Stimulated activated CD4-positive, alpha-beta T cell treated with anti-CD3 and anti-CD28 coated beads, Interleukin-1b, Interleukin-23, amount 100 ng/mL, for 48 hours (primary cell): ENCODE data around the gene RELT.

Experiments
- DNase-seq: peaks from one replicate; pipeline ENCODE4 v3.0.0-alpha.2; 2020

RELT gene

DNA sequence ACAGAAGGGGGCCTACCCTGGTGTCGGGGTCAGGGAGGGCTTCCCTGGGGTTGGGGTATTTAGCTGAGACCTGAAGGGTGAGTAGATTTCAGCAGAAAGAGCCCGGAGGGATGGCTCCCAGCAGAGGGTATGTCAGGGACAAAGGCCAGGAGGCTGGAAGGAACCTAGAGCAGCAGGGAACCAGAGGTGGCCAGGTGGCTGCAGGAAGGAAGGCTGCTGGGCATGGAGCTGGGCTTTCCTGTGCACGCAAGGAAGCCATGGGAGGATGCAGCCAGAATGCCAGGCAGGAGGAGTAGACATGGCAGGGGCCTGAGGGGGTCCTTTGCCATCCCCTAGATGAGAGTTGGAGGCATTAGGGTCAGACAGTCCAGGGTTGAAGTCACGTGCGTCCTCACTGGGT is 27.4 kb upstream of the RELT start:
- no peak for DNase-seq

DNA sequence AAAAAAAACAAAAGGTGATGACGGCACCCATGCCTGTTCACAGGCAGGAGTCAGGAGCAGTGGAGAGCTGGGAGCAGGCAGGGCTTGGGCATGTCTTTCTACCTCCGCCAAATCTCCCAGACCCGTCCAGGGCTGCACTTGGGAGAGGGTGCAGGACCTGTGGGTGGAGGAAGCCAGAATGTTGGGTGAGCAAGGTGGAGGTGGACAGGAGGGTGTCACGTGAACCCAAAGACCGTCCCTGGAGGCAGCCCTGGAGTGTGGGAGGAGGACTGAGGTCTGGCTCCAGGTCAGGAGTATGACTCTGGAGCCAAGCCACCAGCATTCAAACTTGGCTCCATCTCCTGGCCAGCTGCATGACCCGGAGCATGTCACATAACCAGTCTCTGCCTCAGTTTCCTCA is 26.6 kb upstream of the RELT start:
- DNase-seq: no peak

DNA sequence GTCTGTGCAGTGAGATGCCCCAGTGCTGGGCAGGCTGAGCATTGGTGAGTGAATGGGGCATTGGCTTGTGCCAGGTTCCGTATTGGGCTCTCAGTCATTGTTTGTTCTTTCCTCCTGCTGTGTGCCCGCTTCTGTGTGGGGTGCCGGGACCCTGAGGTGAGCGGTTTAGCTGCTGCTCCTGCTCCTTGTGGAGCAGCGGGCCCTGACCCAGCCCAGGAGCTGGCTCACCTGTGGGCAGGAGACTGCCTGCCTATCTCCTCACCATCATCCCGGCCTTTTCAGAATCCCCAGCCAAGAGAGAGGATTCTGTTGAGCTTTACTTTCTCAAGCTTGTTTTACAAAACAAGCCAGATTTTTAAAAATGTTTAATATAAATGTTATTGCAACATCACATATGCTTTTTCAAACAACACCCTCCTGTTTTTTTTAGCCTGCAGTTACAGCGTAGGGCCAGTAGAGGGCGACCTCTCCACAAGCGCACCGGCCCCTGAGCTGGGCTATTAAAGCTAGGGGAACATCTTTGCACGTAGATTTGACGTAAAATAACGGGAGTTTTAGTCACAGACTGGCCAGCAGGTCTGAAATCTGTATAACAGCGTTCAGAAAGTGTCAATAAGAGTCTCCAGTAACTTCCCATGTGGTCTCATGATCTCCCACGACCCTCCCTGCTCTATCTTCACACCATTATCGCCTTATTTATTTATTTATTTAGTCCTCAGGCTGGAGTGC is 25.1 kb upstream of the RELT start:
- peak; percentile 57 for DNase-seq

DNA sequence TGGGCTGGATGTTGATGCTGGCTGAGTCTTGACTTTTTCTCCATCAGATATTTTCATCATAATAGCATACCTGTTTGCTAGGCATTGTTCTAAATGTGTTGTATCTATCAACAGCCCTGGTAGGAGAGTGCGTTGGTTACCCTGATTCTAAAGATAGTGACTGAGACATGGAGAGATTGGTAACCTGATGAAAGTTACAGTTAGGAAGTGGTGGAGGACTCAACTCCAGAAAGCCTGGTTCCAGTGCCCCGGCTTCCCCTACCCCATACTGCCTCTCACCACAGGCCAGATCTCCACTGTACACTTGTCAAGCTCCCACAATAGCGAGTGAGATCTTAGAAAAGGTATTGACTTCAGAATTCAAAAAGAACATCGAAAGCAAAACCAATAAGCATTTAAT is 22.8 kb upstream of the RELT start:
- DNase-seq: no peak

DNA sequence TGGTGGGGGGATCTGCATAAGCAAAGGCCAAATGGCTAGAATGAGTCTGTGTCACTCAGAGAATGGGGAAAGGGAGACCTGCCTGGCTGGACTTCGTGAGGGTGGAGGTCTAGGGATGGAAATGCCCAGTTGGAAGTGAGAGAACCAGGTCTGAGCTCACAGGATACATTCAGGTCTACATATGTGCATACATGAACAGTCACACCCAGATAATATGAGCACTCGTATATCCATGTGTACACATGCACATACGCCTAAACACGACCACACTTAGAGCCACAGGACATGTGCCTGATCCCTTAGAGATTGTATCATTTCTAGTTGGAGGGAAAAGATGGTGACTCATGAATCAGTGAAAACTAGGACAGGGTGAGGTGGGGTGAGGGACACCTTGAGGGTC is 21.1 kb upstream of the RELT start:
- DNase-seq: no peak

DNA sequence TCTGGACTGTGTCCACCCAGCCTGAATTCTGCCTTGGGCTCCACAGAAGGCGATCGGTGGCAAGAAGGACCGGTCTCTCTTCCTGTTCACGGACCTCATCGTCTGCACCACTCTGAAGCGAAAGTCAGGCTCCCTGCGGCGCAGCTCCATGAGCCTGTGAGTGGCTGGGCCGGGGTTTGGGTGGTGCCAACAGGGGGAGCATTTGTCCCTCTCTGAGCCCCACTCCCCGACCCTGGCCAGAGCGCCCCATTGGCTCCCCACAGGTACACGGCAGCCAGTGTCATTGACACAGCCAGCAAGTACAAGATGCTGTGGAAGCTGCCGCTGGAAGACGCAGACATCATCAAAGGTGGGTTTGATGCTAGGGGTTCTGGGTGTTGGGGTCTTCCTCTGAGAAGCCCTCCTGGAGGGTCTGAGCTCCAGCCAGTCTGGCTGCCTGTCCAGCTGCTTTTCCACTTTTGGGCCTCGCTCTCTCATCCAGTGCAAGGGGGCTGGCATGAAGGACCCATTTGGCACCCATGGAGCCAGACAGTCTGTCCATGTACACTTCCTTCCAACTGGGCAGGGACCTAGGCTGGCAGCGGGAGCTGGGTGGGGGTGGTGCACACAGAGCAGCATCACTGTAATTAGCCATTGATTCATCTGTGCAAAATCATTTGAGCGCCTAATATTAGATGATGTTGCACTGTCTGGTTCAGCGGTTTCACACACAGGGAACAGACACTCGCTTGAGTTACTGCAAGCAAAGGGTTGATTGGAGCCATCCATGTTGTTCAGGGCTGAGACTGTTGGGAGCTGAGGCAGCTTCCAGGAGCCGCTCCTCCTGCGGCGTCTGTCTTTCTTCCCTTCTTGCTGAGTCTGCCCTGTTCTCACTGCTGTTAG is 19.0 kb upstream of the RELT start:
- no peak for DNase-seq

DNA sequence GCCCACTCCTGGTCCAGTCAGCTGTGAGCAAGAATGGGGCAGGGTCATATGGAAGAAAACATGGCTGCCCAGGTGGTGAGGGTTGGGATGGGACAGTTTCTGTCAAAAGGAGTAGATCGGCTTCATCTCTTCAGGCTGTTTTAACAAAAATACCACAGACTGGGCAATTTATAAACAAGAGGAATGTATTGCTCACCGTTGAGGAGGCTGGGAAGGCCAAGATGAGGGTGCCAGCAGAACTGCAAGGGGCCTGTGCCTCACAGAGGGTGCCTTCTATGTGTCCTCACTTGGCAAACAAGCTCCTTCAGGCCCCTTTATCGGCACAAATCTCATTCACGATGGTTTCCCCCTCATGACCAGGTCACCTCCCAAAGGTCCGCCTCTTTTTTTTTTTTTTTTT is 18.1 kb upstream of the RELT start:
- no peak for DNase-seq

DNA sequence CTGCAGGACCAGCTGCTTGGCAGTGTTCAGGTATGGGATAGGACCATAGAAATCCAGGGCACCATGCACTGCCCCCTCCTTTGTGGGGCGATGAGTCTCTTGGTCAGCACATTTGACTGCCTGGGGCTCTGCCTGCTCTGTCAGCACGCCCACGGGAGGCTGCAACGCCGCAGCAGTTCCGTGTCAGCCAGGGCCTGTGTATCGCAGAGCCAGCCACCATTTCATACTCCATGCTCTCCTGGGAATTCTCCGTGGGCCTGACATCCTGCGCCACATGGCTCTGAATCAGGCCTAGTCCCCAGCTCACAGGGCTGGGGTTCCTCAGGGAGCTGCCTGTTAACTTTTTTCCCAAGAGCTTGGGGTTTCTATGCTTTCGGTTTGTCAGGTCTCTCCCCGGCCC is 16.9 kb upstream of the RELT start:
- DNase-seq: no peak

DNA sequence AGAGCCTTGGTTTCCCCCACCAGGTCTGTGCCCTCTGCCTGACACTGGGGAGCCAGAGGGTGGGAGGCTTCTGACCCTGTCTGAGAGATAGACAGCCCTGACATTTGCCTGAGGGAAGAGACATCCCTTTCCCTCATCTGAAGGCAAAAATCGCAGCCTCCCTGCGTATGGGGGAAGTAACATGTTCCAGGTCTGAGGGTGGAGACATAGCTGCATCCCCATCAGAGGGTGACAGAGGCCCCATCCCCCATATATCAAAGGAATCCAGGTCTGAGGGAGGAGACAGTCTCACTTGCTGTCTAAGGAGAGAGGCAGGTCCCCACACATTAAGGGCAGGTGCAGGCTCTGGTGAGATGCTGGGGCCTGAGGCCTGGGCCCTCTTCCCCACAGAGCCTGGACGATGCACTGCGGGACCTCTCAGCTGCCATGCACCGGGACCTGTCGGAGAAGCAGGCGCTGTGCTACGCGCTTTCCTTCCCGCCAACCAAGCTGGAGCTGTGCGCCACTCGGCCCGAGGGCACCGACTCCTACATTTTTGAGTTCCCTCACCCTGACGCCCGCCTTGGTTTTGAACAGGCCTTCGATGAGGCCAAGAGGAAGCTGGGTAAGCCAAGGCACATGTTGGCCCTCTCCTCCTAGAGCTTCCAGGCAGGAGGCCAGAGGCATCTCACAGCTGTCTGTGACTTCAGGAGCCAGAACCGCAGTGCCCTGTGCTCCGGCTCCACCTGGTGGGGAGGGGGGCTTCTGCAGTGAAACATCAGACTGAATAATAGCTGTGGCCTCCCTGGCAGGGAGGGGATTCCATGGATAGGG is 16.1 kb upstream of the RELT start:
- peak; percentile 22 for DNase-seq

DNA sequence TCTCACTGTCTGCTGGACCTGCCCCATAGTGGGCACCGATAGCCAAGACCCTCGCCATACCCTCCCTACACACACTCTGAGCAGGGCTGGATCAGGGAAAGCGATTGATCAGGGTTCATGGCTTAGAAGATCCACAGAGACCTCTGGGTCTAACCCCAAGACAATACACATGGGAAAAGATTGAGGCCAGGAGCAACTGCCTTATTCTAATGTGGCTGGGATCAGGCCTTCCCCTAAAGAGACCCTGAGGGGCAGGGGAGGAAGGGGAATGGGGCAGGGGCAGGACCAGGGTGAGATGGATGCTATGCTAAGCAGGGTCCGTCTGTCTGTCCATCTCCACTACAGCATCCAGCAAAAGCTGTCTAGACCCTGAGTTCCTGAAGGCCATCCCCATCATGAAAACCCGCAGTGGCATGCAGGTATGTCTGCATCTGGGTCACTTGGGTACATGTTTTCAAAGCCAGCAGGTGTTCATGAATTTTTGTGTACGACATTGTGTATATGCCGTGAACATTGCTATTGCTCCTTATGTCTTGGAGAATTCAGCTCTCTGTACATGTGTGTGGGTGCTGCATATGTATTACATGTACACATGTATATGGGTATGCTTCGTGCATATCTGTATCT is 15.3 kb upstream of the RELT start:
- no peak for DNase-seq

DNA sequence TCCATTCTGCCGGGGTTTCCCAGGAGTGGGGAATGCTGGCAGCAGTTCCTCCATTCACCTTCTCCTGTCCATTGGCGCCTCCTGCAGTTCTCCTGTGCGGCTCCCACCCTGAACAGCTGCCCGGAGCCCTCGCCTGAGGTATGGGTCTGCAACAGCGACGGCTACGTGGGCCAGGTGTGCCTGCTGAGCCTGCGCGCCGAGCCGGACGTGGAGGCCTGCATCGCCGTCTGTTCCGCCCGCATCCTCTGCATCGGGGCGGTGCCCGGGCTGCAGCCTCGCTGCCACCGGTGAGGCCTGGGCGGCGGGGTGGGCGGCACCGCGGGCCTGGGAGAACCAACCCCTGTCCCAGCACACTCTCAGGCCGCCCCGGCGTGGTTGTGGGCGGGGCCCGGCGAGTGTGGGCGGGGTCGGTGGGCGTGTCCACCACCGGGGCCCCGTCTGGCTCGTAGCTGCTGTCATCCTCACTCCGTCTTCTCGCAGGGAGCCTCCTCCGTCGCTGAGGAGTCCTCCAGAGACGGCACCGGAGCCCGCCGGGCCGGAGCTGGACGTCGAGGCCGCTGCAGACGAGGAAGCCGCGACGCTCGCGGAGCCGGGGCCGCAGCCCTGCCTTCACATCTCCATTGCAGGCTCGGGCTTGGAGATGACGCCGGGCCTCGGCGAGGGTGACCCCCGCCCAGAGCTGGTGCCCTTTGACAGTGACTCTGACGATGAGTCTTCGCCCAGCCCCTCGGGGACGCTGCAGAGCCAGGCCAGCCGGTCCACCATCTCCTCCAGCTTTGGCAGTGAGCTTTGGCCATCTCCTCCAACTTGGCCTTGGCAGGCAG is 14.0 kb upstream of the RELT start:
- DNase-seq: no peak

DNA sequence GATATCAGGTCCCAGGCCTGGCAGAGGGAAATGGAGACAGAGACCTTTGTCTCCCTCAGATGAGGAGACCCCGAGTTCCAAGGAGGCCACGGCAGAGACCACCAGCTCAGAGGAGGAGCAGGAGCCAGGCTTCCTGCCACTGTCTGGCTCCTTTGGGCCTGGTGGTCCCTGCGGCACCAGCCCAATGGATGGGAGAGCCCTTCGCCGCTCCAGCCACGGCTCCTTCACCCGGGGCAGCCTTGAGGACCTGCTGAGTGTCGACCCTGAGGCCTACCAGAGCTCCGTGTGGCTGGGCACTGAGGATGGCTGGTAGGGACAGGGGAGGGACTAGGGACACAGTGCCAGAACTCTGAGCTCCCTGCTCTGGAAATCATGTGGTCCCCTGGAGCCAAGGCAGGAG is 13.1 kb upstream of the RELT start:
- DNase-seq: no peak

DNA sequence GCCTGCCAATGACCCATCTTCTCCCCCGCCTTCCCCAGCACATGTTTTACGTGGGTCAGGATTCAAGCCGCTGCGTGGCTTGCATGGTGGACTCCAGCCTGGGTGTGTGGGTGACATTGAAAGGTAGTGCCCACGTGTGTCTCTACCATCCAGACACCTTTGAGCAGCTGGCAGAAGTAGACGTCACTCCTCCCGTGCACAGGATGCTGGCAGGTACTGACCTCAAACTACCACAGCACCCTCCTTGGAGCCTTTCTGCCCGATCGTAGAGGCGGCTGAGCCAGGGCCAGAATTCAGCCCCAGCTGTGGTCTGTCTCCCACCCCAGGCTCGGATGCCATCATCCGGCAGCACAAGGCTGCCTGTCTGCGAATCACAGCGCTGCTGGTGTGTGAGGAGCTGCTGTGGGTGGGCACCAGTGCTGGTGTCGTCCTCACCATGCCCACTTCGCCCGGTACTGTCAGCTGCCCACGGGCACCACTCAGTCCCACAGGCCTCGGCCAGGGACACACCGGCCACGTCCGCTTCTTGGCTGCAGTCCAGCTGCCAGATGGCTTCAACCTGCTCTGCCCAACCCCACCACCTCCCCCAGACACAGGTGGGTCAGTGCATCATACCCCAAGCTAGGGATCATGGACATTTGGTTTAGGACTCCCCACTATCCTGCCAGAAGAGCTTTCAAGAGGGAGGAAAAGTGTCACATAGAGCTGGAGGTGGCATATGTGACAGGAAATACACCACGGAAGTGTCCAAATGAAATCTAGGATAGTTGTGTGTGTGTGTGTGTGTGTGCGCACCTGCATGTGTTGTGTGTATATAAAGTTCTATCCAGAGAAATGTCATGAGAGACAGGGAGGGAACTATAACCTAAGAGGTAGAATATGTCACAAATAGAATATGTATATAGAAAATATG is 10.6 kb upstream of the RELT start:
- no peak for DNase-seq

DNA sequence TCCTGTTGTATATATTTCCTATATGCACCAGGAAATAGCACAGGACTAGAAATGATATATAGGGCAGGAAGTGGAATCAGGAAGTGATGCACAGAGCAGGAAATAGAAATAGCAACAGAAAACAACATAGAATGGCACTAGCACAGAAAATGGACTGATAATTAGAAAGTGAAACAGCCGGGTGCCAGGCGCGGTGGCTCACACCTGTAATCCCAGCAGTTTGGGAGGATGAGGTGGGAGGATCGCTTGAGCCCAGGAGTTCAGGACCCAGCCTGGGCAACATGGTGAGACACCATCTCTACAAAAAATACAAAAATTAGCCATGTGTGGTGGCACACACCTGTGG is 10.0 kb upstream of the RELT start:
- no peak for DNase-seq

DNA sequence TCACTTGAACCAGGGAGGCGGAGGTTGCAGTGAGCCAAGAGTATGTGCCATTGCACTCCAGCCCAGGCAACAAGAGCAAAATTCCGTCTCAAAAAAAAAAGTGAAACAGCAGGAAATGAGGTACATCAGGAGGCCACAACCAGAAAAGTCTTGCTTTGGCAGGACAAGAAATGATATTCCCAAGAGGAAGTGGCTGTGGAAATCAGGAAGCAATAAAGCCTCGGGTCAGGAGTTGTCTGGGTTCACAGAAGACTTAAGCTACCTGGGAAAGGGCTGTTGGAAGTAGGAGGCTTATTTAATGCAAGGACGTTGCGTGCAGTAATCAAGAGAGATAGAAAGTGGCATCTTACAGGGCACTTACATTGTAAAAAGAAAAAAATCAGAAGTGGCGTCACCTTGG is 9.2 kb upstream of the RELT start:
- no peak for DNase-seq

DNA sequence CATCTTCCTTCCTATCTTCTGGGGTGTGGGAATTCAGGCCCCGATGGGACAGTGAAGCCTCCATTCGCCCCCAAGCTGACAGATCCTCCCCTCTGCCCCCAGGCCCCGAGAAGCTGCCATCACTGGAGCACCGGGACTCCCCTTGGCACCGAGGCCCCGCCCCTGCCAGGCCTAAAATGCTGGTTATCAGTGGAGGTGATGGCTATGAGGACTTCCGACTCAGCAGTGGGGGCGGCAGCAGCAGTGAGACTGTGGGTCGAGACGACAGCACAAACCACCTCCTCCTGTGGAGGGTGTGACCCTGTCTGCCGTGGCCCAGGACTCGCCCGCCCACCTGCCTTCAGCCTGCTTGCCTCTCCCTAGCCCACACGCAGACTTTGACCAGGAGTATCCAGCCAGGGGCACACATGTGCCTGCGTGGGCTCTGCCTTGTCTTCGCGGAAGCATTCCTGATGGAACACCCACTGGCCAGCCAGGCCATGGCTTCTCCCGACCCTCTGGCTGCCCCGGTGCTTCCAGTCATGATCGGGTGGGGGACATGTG is 8.6 kb upstream of the RELT start:
- DNase-seq: peak; percentile 22

DNA sequence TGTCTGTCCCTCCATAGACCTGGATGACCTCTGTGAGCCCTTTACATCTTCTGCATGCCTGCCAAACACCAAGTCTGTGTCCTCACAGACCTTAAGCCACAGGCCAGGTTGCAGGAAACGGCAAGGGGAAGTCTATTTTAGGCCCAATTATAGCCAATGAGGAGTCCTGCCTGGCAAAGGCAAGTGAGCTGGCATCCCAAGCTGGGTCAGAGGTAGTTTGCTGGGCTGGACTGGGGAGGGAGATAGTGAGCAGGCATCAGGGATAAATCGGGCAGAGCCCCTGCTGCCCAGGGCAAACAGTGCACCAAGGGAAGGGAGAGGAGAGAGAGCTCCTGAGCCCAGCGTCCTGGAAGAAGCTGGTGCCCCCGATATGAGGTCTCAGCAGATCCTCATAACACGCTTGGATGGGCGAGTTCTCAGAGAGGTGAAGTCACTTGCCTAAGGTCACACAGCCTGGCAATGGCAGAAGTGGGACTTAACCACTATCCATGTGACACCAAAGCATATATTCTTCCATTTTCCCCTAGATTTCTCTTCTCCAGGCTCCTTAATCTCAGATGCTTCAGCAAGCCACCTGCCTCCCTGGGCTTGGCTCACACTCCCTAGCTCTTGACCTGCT is 3.7 kb upstream of the RELT start:
- no peak for DNase-seq

DNA sequence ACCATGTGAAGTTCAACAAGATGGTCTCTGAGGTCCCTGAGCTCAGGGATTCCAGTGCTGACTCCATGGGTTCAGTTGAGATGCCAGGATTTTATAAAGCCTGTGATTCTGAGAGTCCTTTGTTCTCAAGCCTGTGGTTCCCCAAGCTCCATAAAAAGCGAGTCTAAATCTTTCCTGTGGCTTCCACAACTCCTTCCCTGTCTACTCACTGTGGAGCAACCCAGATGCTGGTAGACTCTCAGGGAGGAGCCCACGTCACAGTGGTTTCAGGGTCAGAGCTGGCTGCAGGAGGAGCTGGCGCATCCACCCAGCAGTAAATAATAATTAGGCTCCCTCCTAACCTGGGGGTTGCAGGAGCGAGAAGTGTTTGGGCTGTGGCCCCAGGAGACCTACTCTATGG is 2.0 kb upstream of the RELT start:
- DNase-seq: no peak

DNA sequence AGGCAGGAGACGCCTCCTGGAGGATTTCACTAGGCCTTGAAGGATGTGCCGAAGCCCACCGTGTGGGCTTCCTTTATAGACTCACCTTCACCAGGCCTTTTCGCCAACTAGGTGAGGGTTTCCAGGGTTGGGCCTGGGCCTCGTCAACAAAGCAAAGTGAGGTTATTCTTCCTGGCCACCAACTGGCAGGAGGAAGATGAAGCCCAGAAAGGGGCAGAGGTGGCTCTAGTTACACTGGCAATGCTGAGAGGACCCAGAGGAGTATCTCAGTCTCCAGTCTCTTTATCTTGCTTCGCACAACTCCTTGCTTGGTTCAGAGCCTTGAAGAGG is 404 bp upstream of the RELT start:
- no peak for DNase-seq

DNA sequence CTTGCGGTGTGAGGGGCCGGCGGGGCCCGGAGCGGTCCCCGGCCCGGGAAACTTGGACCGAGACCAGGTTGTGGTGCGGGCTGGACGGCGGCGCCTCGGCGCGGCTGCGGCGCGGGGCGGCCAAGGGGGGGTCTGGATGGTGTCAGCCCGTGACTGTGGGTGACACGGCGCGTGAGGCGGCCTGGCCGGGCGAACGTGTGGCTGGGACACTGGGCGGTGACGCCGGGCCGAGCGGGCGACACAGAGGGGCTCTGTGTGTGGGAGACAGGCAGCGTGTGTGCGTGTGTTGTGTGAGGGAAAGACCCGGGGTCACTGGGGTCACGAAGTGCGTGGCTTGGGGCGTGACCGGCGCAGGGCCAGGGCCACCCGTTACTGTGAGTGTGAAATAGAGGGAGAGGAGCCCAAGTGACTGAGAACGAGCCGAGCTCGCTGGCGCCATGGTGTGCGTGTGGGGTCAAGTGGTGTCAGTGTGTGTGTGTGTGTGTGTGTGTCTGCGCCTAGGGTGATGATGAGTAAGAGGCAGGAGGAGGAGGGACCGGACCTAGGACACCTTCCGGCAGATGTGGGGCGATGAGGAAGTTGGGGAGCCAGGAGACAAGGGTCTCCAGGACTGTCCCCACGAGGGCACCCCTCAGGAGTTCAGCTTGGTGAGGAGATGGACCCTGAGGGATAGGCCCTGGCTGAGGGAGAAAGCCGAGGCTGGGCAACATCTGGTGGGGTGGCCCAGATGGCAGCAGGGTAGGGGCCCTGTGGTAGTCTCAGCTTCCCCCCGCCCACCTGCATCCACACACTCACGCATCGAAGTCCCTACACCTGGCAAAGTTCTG is 817 bp downstream of the RELT start:
- peak; percentile 68 for DNase-seq
